Measurements from ENCODE around the gene MAMDC2.

Gene MAMDC2

DNA sequence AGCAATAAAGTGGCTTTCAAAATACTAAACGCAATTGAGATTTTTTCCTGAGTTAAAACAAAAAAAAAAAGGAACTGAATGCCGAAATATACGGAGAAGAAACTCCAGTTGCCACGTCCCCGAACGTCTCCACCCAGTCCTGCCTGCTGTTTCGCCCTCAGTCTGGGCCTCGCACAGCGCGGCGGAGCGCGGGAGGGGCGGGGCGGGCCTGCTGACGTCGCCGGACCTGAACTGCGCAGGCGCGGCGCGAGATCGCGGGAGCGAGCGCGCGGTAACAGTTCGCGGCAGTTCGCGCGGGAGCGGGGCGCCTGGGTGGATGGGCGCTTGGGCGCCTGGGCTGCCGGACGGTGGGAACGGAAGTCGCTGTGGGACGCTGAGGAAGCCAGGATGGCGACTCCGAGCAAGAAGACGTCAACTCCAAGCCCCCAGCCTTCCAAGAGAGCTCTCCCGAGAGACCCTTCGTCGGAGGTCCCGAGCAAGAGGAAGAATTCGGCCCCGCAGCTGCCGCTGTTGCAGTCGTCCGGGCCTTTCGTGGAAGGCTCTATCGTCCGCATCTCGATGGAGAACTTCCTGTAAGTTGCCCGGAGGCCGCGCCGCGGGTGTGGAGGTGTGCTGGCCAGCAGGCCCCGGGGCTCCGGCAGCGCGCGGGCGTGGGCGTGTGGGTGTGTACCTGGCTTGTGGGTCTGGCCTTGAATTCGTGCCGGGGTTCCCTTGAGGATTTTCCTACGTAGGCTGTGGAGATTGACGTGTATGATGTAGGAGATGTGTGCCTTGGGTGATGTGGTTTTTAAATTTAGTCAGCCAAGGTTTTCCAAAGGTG lies 215.3 kb downstream of the MAMDC2 start, which contains the start of gene SMC5:
Gene SMC5 (plus strand): TSS at position 287 of the 820 bp plus-strand sequence. CDS start 101 bp downstream, at position 388.
- TF ChIP-seq FOXP2 (optimal IDR thresholded peaks at IDR 0.05; ENCODE audit: borderline replicate concordance, extremely low read depth, extremely low read length, insufficient read depth) (peak; percentile 80), TAF1 (IDR thresholded peaks at IDR 0.05; ENCODE audit: borderline replicate concordance, insufficient read depth, low read length) (peak; percentile 84; the same call in 1 of the 2 replicates), SIN3A (IDR thresholded peaks at IDR 0.05; ENCODE audit: borderline replicate concordance, insufficient read depth, low read length) (peak; percentile 25; the same call in 1 of the 2 replicates), POLR2AphosphoS5 (IDR thresholded peaks at IDR 0.05; ENCODE audit: low read depth, low read length) (peak; percentile 90)
- TF ChIP-seq, protein P1, sequence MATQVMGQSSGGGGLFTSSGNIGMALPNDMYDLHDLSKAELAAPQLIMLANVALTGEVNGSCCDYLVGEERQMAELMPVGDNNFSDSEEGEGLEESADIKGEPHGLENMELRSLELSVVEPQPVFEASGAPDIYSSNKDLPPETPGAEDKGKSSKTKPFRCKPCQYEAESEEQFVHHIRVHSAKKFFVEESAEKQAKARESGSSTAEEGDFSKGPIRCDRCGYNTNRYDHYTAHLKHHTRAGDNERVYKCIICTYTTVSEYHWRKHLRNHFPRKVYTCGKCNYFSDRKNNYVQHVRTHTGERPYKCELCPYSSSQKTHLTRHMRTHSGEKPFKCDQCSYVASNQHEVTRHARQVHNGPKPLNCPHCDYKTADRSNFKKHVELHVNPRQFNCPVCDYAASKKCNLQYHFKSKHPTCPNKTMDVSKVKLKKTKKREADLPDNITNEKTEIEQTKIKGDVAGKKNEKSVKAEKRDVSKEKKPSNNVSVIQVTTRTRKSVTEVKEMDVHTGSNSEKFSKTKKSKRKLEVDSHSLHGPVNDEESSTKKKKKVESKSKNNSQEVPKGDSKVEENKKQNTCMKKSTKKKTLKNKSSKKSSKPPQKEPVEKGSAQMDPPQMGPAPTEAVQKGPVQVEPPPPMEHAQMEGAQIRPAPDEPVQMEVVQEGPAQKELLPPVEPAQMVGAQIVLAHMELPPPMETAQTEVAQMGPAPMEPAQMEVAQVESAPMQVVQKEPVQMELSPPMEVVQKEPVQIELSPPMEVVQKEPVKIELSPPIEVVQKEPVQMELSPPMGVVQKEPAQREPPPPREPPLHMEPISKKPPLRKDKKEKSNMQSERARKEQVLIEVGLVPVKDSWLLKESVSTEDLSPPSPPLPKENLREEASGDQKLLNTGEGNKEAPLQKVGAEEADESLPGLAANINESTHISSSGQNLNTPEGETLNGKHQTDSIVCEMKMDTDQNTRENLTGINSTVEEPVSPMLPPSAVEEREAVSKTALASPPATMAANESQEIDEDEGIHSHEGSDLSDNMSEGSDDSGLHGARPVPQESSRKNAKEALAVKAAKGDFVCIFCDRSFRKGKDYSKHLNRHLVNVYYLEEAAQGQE (IDR thresholded peaks at IDR 0.05; ENCODE audit: insufficient read depth in 1 of 2, low read depth in 2 of 2, low read length in 2 of 2): no peak

DNA sequence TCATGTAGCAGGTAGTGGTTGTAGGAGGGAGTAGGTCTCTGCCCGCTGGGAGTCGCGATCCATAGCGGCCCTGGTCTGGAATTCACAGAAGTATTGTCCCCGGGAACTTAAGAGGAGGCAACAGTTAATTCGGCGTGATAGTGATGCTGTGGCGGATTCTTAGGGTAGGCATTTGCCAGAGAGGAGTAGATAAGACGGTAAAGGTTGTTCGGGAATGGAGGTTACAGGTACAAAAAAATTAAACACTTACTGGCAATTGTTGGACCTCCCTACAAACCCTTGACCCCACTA lies 215.8 kb downstream of the MAMDC2 start:
- TF ChIP-seq, protein P1 (IDR thresholded peaks at IDR 0.05; ENCODE audit: insufficient read depth in 1 of 2, low read depth in 2 of 2, low read length in 2 of 2): no peak
- TF ChIP-seq POLR2AphosphoS5 (IDR thresholded peaks at IDR 0.05; ENCODE audit: low read depth, low read length): no peak
- no peak for TF ChIP-seq TAF1 (IDR thresholded peaks at IDR 0.05; ENCODE audit: borderline replicate concordance, insufficient read depth, low read length)
- TF ChIP-seq FOXP2 (optimal IDR thresholded peaks at IDR 0.05; ENCODE audit: borderline replicate concordance, extremely low read depth, extremely low read length, insufficient read depth): no peak
- no peak for TF ChIP-seq SIN3A (IDR thresholded peaks at IDR 0.05; ENCODE audit: borderline replicate concordance, insufficient read depth, low read length)

DNA sequence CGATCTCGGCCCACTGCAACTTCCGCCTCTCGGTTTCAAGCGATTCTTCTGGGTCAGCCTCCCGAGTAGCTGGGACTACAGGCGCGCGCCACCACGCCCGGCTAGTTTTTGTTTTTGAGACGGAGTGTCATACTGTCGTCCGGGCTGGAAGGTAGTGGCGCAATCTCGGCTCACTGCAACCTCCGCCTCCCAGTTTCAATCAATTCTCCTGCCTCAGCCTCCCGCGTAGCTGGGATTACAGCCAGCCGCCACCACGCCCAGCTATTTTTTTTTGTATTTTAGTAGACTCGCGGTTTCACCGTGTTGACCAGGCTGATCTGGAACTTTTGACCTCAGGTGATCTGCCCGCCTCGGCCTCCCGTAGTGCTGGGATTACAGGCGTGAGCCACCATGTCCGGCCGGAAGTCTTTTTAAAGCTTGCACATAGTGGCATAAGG lies 216.4 kb downstream of the MAMDC2 start:
- TF ChIP-seq POLR2AphosphoS5 (IDR thresholded peaks at IDR 0.05; ENCODE audit: low read depth, low read length): no peak
- TF ChIP-seq TAF1 (IDR thresholded peaks at IDR 0.05; ENCODE audit: borderline replicate concordance, insufficient read depth, low read length): no peak
- no peak for TF ChIP-seq SIN3A (IDR thresholded peaks at IDR 0.05; ENCODE audit: borderline replicate concordance, insufficient read depth, low read length)

DNA sequence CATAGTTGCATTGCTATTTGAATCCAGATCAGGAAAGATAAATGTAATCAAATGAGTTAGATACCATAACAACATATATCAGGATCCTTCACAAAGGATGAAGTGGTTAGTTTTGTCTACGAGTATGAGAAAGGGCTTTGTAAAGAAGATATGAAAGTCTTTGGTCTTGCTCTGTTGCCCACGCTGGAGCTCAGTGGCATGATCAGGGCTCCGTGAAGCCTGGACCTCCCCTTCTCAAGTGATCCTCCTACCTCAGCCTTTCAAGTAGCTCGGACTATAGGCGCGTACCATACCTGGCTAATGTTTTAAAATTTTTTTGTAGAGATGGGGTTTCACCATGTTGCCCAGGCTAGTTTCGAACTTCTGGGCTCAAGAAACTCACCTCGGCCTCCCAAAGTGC lies 217.0 kb downstream of the MAMDC2 start:
- TF ChIP-seq, protein P1 (IDR thresholded peaks at IDR 0.05; ENCODE audit: insufficient read depth in 1 of 2, low read depth in 2 of 2, low read length in 2 of 2): no peak
- no peak for TF ChIP-seq SIN3A (IDR thresholded peaks at IDR 0.05; ENCODE audit: borderline replicate concordance, insufficient read depth, low read length)
- TF ChIP-seq FOXP2 (optimal IDR thresholded peaks at IDR 0.05; ENCODE audit: borderline replicate concordance, extremely low read depth, extremely low read length, insufficient read depth): no peak
- TF ChIP-seq TAF1 (IDR thresholded peaks at IDR 0.05; ENCODE audit: borderline replicate concordance, insufficient read depth, low read length): no peak

DNA sequence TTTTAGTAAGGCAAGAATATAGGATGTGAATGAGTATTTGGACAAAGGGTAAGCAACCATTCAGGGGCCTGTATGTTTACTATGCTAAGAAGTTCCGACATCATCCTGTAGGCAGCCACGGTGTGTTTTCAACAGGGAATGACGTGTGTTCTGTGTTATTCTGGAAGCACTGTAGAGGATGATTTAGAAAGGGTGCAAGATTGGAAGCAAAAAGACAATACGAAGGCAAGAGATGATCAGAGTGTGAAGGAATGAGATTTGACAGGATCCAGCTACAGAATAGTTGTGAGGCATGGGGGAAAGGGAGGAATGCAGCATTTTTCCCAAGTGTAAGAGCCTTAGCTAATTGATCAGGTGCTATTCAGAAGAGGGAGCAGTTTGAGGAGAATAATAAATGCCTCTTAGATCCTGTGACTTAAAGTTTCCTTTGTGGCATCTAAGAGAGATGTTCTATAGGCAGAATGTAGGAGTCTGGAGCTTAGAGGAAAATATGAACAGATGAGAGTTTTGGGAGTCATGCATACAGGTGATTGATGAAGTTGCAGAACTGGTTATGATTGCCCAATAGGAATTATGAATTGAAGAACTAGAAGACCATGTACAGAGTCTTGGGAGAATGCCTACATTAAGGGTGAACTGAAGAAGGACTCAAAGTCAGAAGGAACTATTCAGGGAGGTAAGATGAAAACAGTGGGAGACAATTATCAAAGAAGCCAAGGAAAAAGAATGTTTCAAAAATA lies 217.7 kb downstream of the MAMDC2 start:
- TF ChIP-seq, protein P1 (IDR thresholded peaks at IDR 0.05; ENCODE audit: insufficient read depth in 1 of 2, low read depth in 2 of 2, low read length in 2 of 2): no peak
- TF ChIP-seq FOXP2 (optimal IDR thresholded peaks at IDR 0.05; ENCODE audit: borderline replicate concordance, extremely low read depth, extremely low read length, insufficient read depth) (no peak), POLR2AphosphoS5 (IDR thresholded peaks at IDR 0.05; ENCODE audit: low read depth, low read length) (no peak), TAF1 (IDR thresholded peaks at IDR 0.05; ENCODE audit: borderline replicate concordance, insufficient read depth, low read length) (no peak), SIN3A (IDR thresholded peaks at IDR 0.05; ENCODE audit: borderline replicate concordance, insufficient read depth, low read length) (no peak)

All from PFSK-1 (cell line).